ENCODE measurements around the gene C11orf16.

C11orf16 gene

GRCh38 chr11:8934742-8935488, 2.2 kb upstream of the C11orf16 start:
- TF ChIP-seq ZFX (IDR thresholded peaks at IDR 0.05; ENCODE audit: borderline replicate concordance) (no peak), CTCF (IDR thresholded peaks at IDR 0.05) (no peak)
- H3K27ac ChIP-seq, result no peak overlapping the region

GRCh38 chr11:8933931-8934330, 1.2 kb upstream of the C11orf16 start:
- TF ChIP-seq CTCF (IDR thresholded peaks at IDR 0.05) (no peak), ZFX (IDR thresholded peaks at IDR 0.05; ENCODE audit: borderline replicate concordance) (no peak)
- H3K27ac ChIP-seq, result no peak overlapping the region

GRCh38 chr11:8930456-8931175, 2.1 kb downstream of the C11orf16 start:
- TF ChIP-seq ZFX (IDR thresholded peaks at IDR 0.05; ENCODE audit: borderline replicate concordance) (no peak), CTCF (IDR thresholded peaks at IDR 0.05) (no peak)
- no peak overlapping the region for H3K27ac ChIP-seq

GRCh38 chr11:8928981-8929615, 3.6 kb downstream of the C11orf16 start:
- TF ChIP-seq ZFX (IDR thresholded peaks at IDR 0.05; ENCODE audit: borderline replicate concordance) (no peak), CTCF (IDR thresholded peaks at IDR 0.05) (no peak)
- H3K27ac ChIP-seq, result no peak overlapping the region

- H3K27ac ChIP-seq, result no peak overlapping the region
- no peak for TF ChIP-seq ZFX (IDR thresholded peaks at IDR 0.05; ENCODE audit: borderline replicate concordance)
- TF ChIP-seq CTCF (IDR thresholded peaks at IDR 0.05), result no peak
Observed at GRCh38 chr11:8928205-8928604, 4.5 kb downstream of the C11orf16 start.

- H3K27ac ChIP-seq, result no peak overlapping the region
- TF ChIP-seq CTCF (IDR thresholded peaks at IDR 0.05), result no peak
- TF ChIP-seq ZFX (IDR thresholded peaks at IDR 0.05; ENCODE audit: borderline replicate concordance), result no peak
Observed at GRCh38 chr11:8927233-8927632, 5.5 kb downstream of the C11orf16 start.

GRCh38 chr11:8926236-8926635, 6.5 kb downstream of the C11orf16 start:
- no peak for TF ChIP-seq CTCF (IDR thresholded peaks at IDR 0.05)
- TF ChIP-seq ZFX (IDR thresholded peaks at IDR 0.05; ENCODE audit: borderline replicate concordance), result no peak
- H3K27ac ChIP-seq, result no peak overlapping the region

Data from 22Rv1 (cell line).